Upper lobe of left lung (tissue), 4 donors: ENCODE results near the gene NELFCD.

Source experiments
- EP300 ChIP-seq, 4 donors: sonication (generic); formaldehyde crosslinking; IDR thresholded peaks; one replicate each; pipeline ENCODE4 v1.5.1; 2017; ENCODE audit warnings: antibody characterized with exemption in 4 of 4, control low read depth in 2 of 4
- POLR2A ChIP-seq, 4 donors: fragments of 450-650 bp; IDR thresholded peaks; one replicate each; pipeline ENCODE4 v1.5.1; 2016 to 2017; ENCODE audit warnings: antibody characterized with exemption in 4 of 4, mild to moderate bottlenecking in 2 of 4
- POLR2AphosphoS5 ChIP-seq, 2 donors: sonication (generic); formaldehyde crosslinking; IDR thresholded peaks; one replicate each; pipeline ENCODE4 v1.5.1; 2017; ENCODE audit warnings: antibody characterized with exemption in 2 of 2
- TF ChIP-seq, protein P1 (sequence below), 6 experiments: fragments of 450-650 bp in 4 of 6; fragments of 200-600 bp in 2 of 6; sonication (generic) in 2 of 6; IDR thresholded peaks; one replicate each; pipeline ENCODE4 v1.5.1; 2016 to 2019; ENCODE audit warnings: antibody characterized with exemption in 6 of 6

DNA sequence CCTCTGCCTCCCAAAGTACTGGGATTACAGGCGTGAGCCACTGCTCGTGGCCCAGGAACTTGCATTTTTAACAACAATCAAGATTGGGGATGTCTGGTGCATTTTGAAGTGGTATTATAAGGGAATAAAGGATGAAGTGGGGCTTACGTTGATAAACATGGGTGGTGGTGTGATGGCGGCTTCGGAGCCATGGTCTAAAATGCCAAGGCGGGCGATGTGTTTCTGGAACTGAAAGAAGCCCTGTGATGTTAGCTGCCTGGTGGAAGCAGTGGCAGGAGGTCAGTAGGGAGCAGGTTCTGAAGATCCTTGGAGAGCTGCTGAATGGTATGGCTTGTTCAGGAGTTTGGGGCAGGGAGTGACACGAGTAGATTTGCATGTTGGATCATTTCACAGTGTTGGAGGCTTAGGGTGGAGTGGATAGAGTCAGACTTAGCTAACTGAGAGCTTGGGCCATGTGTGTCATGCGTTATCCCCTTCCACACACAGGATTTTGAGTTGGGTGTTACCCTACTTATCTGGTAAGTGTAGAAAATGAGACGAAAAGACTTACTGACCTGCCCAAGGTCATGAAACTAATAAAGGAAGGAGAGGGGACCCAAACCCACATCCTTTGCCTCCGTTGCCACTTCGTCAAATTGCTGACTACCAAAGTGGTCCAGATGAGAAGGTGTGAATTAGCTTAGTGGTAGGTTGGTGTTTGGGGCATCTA, 1.5 kb downstream of the NELFCD start:
- TF ChIP-seq, protein P1, sequence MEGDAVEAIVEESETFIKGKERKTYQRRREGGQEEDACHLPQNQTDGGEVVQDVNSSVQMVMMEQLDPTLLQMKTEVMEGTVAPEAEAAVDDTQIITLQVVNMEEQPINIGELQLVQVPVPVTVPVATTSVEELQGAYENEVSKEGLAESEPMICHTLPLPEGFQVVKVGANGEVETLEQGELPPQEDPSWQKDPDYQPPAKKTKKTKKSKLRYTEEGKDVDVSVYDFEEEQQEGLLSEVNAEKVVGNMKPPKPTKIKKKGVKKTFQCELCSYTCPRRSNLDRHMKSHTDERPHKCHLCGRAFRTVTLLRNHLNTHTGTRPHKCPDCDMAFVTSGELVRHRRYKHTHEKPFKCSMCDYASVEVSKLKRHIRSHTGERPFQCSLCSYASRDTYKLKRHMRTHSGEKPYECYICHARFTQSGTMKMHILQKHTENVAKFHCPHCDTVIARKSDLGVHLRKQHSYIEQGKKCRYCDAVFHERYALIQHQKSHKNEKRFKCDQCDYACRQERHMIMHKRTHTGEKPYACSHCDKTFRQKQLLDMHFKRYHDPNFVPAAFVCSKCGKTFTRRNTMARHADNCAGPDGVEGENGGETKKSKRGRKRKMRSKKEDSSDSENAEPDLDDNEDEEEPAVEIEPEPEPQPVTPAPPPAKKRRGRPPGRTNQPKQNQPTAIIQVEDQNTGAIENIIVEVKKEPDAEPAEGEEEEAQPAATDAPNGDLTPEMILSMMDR (IDR thresholded peaks at IDR 0.05) = no peak
- no peak for TF ChIP-seq EP300 (IDR thresholded peaks at IDR 0.05)
- TF ChIP-seq POLR2A (IDR thresholded peaks at IDR 0.05) = no peak
- no peak for TF ChIP-seq POLR2AphosphoS5 (IDR thresholded peaks at IDR 0.05)
